K562 (cell line): ENCODE measurements around the gene UBFD1. TPM values are rescaled to one million over a fixed set of nuclear protein-coding genes. Genes with fewer than 3 reads are reported as not detected.

Experiments
- ATAC-seq: fragments of 200-7000 bp; cut with Tn5 transposase; 3 replicates; pipeline ENCODE4 v1.9.1; 2020; ENCODE audit warnings: moderate library complexity
- BruUV-seq: library from RNA; stranded (reverse); fragments of 400-500 nt; replicated peaks from 2 replicates; lab custom pipeline; 2021; lab: Mats Ljungman, UMichigan
- CTCF ChIA-PET: fragments of 300-600 bp; formaldehyde crosslinking; extraction: SDS; loops from one replicate; lab custom pipeline; 2021; ENCODE audit warnings: low intra/inter-chr PET ratio; lab: Yijun Ruan, JAX
- POLR2A ChIA-PET: fragments of 300-600, 350-650 bp; sonication (Branson Sonifier 250); formaldehyde crosslinking; extraction: SDS; loops from one replicate; lab custom pipeline; 2021; ENCODE audit warnings: antibody characterized with exemption, inconsistent platforms; lab: Yijun Ruan, JAX
- DNase-seq, 4 experiments: peaks; one replicate each; pipeline versions ENCODE4 v3.0.0 to v3.0.0-alpha.2; 2011 to 2018; ENCODE audit warnings: low spot score in 3 of 4, mixed read lengths in 3 of 4; ENCODE audit errors: extremely low read depth in 1 of 4
- FAIRE-seq: peaks from 2 replicates; lab custom pipeline; 2011; peaks lifted over from hg19 to GRCh38; lab: Jason Lieb, UNC
- H2AFZ ChIP-seq: 2 replicates; pipeline ENCODE4 v1.6.0; 2011; ENCODE audit warnings: low read depth, low read length, control low read depth, inconsistent platforms
- H3K27ac ChIP-seq: fragments of 200-600 bp; 3 replicates; pipeline ENCODE4 v1.8.0; 2011; ENCODE audit warnings: low read depth, mild to moderate bottlenecking, control low read depth, inconsistent platforms, low read length, moderate library complexity, mixed read lengths; ENCODE audit errors: extremely low read depth
- H3K27me3 ChIP-seq, 2 experiments: fragments of 300-600 bp in 1 of 2; 2 replicates in 1 of 2; 3 replicates in 1 of 2; pipeline versions ENCODE4 v1.6.0 to v1.8.0; 2011; ENCODE audit warnings: inconsistent platforms in 2 of 2, low read length in 2 of 2, mild to moderate bottlenecking in 1 of 2, mixed read lengths in 1 of 2, moderate library complexity in 1 of 2; ENCODE audit not compliant: control insufficient read depth in 2 of 2, insufficient read depth in 2 of 2
- H3K36me3 ChIP-seq: fragments of 300-600 bp; 3 replicates; pipeline ENCODE4 v1.8.0; 2011; ENCODE audit warnings: mild to moderate bottlenecking, low read length, inconsistent platforms; ENCODE audit not compliant: control insufficient read depth, insufficient read depth
- H3K4me1 ChIP-seq, 2 experiments: fragments of 200-600 bp in 1 of 2; replicated peaks in 1 of 2; 2 replicates in 1 of 2; 3 replicates in 1 of 2; pipeline versions ENCODE4 v1.5.1 to v1.8.0; 2011; ENCODE audit warnings: inconsistent platforms in 2 of 2, low read length in 2 of 2, mild to moderate bottlenecking in 1 of 2, mixed read lengths in 1 of 2, moderate library complexity in 1 of 2; ENCODE audit not compliant: control insufficient read depth in 2 of 2, insufficient read depth in 2 of 2
- H3K4me2 ChIP-seq: 2 replicates; pipeline ENCODE4 v1.6.1; 2011; ENCODE audit warnings: low read length, control low read depth, inconsistent platforms, mixed read lengths; ENCODE audit not compliant: insufficient read depth
- H3K4me3 ChIP-seq: fragments of 200-600 bp; sonication (generic), shearing (Covaris generic); 2 replicates; pipeline ENCODE4 v1.5.1; 2016; ENCODE audit warnings: control low read depth, inconsistent platforms
- H3K79me2 ChIP-seq: fragments of 200-600 bp; 3 replicates; pipeline ENCODE4 v1.8.0; 2011; ENCODE audit warnings: low read length, inconsistent platforms; ENCODE audit not compliant: control insufficient read depth, insufficient read depth
- H3K9ac ChIP-seq, 2 experiments: 2 replicates each; pipeline versions ENCODE4 v1.6.0 to v1.6.1; 2011; ENCODE audit warnings: low read depth in 2 of 2, low read length in 2 of 2, control low read depth in 1 of 2, inconsistent platforms in 1 of 2, mild to moderate bottlenecking in 1 of 2, mixed read lengths in 1 of 2; ENCODE audit not compliant: insufficient read depth in 1 of 2
- H3K9me1 ChIP-seq: one replicate; pipeline ENCODE4 v1.6.0; 2011; ENCODE audit warnings: inconsistent platforms, mild to moderate bottlenecking, low read length, moderate library complexity; ENCODE audit not compliant: control insufficient read depth, insufficient read depth
- H3K9me3 ChIP-seq: replicated peaks from 2 replicates; pipeline ENCODE4 v1.5.1; 2011; ENCODE audit warnings: low read depth, low read length, inconsistent platforms; ENCODE audit not compliant: control insufficient read depth, insufficient read depth
- H4K20me1 ChIP-seq: replicated peaks from 2 replicates; pipeline ENCODE4 v1.6.1; 2011; ENCODE audit warnings: low read length, inconsistent platforms, mixed read lengths; ENCODE audit not compliant: control insufficient read depth, insufficient read depth
- CBFB ChIP-seq: sonication (generic); formaldehyde crosslinking; IDR thresholded peaks from 2 replicates; pipeline ENCODE4 v1.4.0; 2020; ENCODE audit warnings: mild to moderate bottlenecking, missing genetic modification reagents
- DNMT1 ChIP-seq: fragments of 450-650 bp; IDR thresholded peaks from 2 replicates; pipeline ENCODE4 v1.6.1; 2016; ENCODE audit warnings: antibody characterized with exemption, mild to moderate bottlenecking
- EHMT2 ChIP-seq: fragments of 450-650 bp; IDR thresholded peaks from 2 replicates; pipeline ENCODE4 v1.6.1; 2018; ENCODE audit warnings: antibody characterized with exemption
- ESRRB ChIP-seq: fragments of 250-450 bp; sonication (Bioruptor Pico); IDR thresholded peaks from 2 replicates; pipeline ENCODE4 v1.5.0; 2020; ENCODE audit warnings: mild to moderate bottlenecking, moderate library complexity, borderline replicate concordance
- ETS2 ChIP-seq: IDR thresholded peaks from 2 replicates; pipeline ENCODE4 v1.6.1; 2016; ENCODE audit warnings: borderline replicate concordance, missing genetic modification characterization, mild to moderate bottlenecking, moderate library complexity, missing compliant biosample characterization; ENCODE audit not compliant: poor library complexity, severe bottlenecking
- GATA2 ChIP-seq: sonication (generic); formaldehyde crosslinking; IDR thresholded peaks from 2 replicates; pipeline ENCODE4 v1.4.0; 2020; ENCODE audit warnings: mild to moderate bottlenecking, missing genetic modification reagents
- ILK ChIP-seq: fragments of 450-650 bp; IDR thresholded peaks from 2 replicates; pipeline ENCODE4 v1.6.1; 2016; ENCODE audit warnings: missing genetic modification characterization, low read depth, mild to moderate bottlenecking, missing compliant biosample characterization, moderate library complexity, borderline replicate concordance
- KLF16 ChIP-seq: IDR thresholded peaks from 2 replicates; pipeline ENCODE4 v1.6.1; 2016; ENCODE audit warnings: antibody characterized with exemption
- LCOR ChIP-seq: sonication (generic); formaldehyde crosslinking; IDR thresholded peaks from 2 replicates; pipeline ENCODE4 v1.8.0; 2022; ENCODE audit warnings: mild to moderate bottlenecking, missing genetic modification reagents
- NR4A1 ChIP-seq, 2 experiments: fragments of 250-450 bp in 1 of 2; fragments of 450-650 bp in 1 of 2; sonication (Bioruptor Pico) in 1 of 2; IDR thresholded peaks; 2 replicates each; pipeline versions ENCODE4 v1.4.0 to v1.6.1; 2016 to 2020; ENCODE audit warnings: mild to moderate bottlenecking in 2 of 2, missing compliant biosample characterization in 1 of 2, missing genetic modification characterization in 1 of 2, moderate library complexity in 1 of 2
- PHB2 ChIP-seq: fragments of 450-650 bp; IDR thresholded peaks from 2 replicates; pipeline ENCODE4 v1.6.1; 2017; ENCODE audit warnings: low read depth
- SMAD4 ChIP-seq: fragments of 250-450 bp; sonication (Bioruptor Pico); conservative IDR thresholded peaks from 2 replicates; pipeline ENCODE4 v1.8.0; 2021; ENCODE audit warnings: inconsistent platforms, mild to moderate bottlenecking, moderate library complexity
- SNIP1 ChIP-seq: fragments of 450-650 bp; IDR thresholded peaks from 2 replicates; pipeline ENCODE4 v1.7.1; 2017; ENCODE audit warnings: low read depth, mild to moderate bottlenecking
- ZNF217 ChIP-seq: sonication (generic); formaldehyde crosslinking; IDR thresholded peaks from 2 replicates; pipeline ENCODE4 v1.8.0; 2022; ENCODE audit warnings: mild to moderate bottlenecking, missing genetic modification reagents
- ZNF280B ChIP-seq: fragments of 250-450 bp; sonication (Bioruptor Pico); IDR thresholded peaks from 2 replicates; pipeline ENCODE4 v1.5.1; 2021; ENCODE audit warnings: mild to moderate bottlenecking
- ZNF431 ChIP-seq: sonication (generic); formaldehyde crosslinking; IDR thresholded peaks from 2 replicates; pipeline ENCODE4 v1.8.0; 2022; ENCODE audit warnings: mild to moderate bottlenecking, missing genetic modification reagents
- ZNF696 ChIP-seq: fragments of 250-450 bp; sonication (Bioruptor Pico); conservative IDR thresholded peaks from 2 replicates; pipeline ENCODE4 v1.4.0; 2020; ENCODE audit warnings: mild to moderate bottlenecking, moderate library complexity
- WGBS: fragments of 100-300 bp; shearing (Covaris generic); methylation state at CpG from one replicate; pipeline ENCODE4 v1.1.6; 2016; ENCODE audit warnings: low coverage, mixed read lengths; ENCODE audit not compliant: insufficient coverage; ENCODE audit errors: missing lambda C conversion rate; 5-methylcytosine and 5-hydroxymethylcytosine counted together
- in situ Hi-C: fragments of 300-500 bp; cut with MboI; formaldehyde crosslinking; loops from 4 replicates; pipeline ENCODE4 v1.15.0; 2018; ENCODE audit warnings: inconsistent platforms, mixed read lengths
- intact Hi-C: fragments of 100-400 bp; cut with micrococcal nuclease; formaldehyde crosslinking; loops from 2 replicates; pipeline ENCODE4 v1.14.2; 2022
- polyA plus RNA-seq, 8 experiments: library from polyadenylated mRNA; depleted of rRNA in 4 of 8; stranded (reverse) in 5 of 8; unstranded in 3 of 8; fragments of >200 nt; fragmentation: Nextera tagmentation in 2 of 8; fragmentation: Illumina TruSeq in 1 of 8; extraction: Ambion mirVana in 2 of 8; extraction: Trizol in 1 of 8; gene quantifications; 2 replicates each; pipeline versions ENCODE4 v1.2.1 to v1.2.3, GENCODE V29; 2011 to 2014; ENCODE audit warnings: inconsistent platforms in 1 of 8, missing spikeins in 1 of 8
- total RNA-seq, 7 experiments: library from RNA; depleted of rRNA in 6 of 7; stranded (reverse); fragments of >200 nt in 6 of 7; fragmentation: Illumina TruSeq in 2 of 7; extraction: Trizol in 2 of 7; gene quantifications; 2 replicates each; pipeline versions ENCODE4 v1.2.1 to v1.2.3, GENCODE V29; 2011 to 2021; ENCODE audit warnings: low replicate concordance in 1 of 7
- TF ChIP-seq, protein P1 (sequence below): fragments of 250-450 bp; sonication (Bioruptor Pico); IDR thresholded peaks from 2 replicates; pipeline ENCODE4 v1.4.0; 2020; ENCODE audit warnings: mild to moderate bottlenecking
- TF ChIP-seq, protein P2 (sequence below): fragments of 450-650 bp; IDR thresholded peaks from 2 replicates; pipeline ENCODE4 v1.6.1; 2016; ENCODE audit warnings: low read depth, mild to moderate bottlenecking, moderate library complexity

The UBFD1 gene
- total and polyA plus RNA-seq, 9 of the 15 experiments (the other 6 are each of a cell fraction or from before 2014, with no cell fraction given): 10.7 to 66.2 (median 34.0) TPM

GRCh38 chr16:23573817-23574216 is 16.3 kb downstream of the UBFD1 start:
- in situ Hi-C loops: no loop called here
- WGBS: 76% methylated on average over 5 of the region's 5 CpGs
- Histone ChIP-seq H3K4me1 (no peaks in the 10 kb centered on the region), H3K79me2 (no peaks in the 10 kb centered on the region), H3K9ac (no peak overlapping the region; a peak in 1 of 4 replicates), H3K27ac (no peak overlapping the region), H2AFZ (no peak overlapping the region), H3K9me1 (no peaks in the 10 kb centered on the region), H3K4me2 (no peak overlapping the region), H3K36me3 (peaks cover 58% of the 10 kb centered on the region; the same call in 2 of the 3 replicates), H3K9me3 (no peaks in the 10 kb centered on the region), H3K4me3 (no peak overlapping the region), H3K27me3 (no peaks in the 10 kb centered on the region), H4K20me1 (no peaks in the 10 kb centered on the region; the same call in 1 of the 2 replicates)
- no peak for ATAC-seq
- TF ChIP-seq NR4A1 (CRISPR knock-in tag; IDR thresholded peaks at IDR 0.05): no peak
- TF ChIP-seq NR4A1 (tag; IDR thresholded peaks at IDR 0.05): no peak
- no peak for TF ChIP-seq ZNF696 (CRISPR knock-in tag)
- no peak for TF ChIP-seq ILK
- TF ChIP-seq GATA2 (CRISPR knock-in tag): no peak
- TF ChIP-seq SMAD4 (CRISPR knock-in tag): no peak
- no peak for TF ChIP-seq LCOR
- TF ChIP-seq CBFB (CRISPR knock-in tag): no peak
- TF ChIP-seq ETS2 (tag): no peak
- TF ChIP-seq, protein P1, sequence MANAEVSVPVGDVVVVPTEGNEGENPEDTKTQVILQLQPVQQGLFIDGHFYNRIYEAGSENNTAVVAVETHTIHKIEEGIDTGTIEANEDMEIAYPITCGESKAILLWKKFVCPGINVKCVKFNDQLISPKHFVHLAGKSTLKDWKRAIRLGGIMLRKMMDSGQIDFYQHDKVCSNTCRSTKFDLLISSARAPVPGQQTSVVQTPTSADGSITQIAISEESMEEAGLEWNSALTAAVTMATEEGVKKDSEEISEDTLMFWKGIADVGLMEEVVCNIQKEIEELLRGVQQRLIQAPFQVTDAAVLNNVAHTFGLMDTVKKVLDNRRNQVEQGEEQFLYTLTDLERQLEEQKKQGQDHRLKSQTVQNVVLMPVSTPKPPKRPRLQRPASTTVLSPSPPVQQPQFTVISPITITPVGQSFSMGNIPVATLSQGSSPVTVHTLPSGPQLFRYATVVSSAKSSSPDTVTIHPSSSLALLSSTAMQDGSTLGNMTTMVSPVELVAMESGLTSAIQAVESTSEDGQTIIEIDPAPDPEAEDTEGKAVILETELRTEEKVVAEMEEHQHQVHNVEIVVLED (CRISPR knock-in tag): no peak
- TF ChIP-seq EHMT2: no peak
- no peak for TF ChIP-seq ZNF431 (CRISPR knock-in tag)
- TF ChIP-seq, protein P2, sequence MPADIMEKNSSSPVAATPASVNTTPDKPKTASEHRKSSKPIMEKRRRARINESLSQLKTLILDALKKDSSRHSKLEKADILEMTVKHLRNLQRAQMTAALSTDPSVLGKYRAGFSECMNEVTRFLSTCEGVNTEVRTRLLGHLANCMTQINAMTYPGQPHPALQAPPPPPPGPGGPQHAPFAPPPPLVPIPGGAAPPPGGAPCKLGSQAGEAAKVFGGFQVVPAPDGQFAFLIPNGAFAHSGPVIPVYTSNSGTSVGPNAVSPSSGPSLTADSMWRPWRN: no peak
- no peak for TF ChIP-seq DNMT1
- no peak for TF ChIP-seq PHB2
- no peak for TF ChIP-seq ZNF280B (CRISPR knock-in tag)
- no peak for TF ChIP-seq SNIP1
- no peak for TF ChIP-seq ESRRB (CRISPR knock-in tag)
- TF ChIP-seq KLF16: no peak
- TF ChIP-seq ZNF217 (CRISPR knock-in tag): no peak
- no TSS peak for BruUV-seq
- intact Hi-C loops: no loop called here
- CTCF ChIA-PET: no interaction called here
- FAIRE-seq: no peak
- no peak for DNase-seq
- POLR2A ChIA-PET: no interaction called here
